ENCODE measurements around the gene FUT1.

DNA sequence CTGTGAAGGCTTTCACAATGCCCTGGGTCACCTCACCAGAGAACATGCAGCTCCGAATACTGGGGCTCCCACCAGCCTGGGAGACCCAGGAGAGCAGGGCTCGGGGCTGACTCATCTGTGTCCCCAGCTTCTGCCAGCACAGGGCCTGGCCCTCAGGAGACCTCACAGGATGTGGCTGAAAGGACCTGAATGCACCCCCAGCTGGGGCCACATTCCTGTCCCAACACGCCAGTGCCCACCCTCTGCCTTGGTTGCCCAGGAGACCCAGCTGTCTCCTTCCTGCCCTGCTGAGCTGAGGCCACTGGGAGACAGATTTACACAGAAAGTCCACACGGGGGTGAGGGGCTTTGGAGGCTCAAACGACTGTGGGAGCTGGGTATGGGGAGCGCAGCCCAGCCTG is 46.5 kb upstream of the FUT1 start:
- TF ChIP-seq, protein P1, sequence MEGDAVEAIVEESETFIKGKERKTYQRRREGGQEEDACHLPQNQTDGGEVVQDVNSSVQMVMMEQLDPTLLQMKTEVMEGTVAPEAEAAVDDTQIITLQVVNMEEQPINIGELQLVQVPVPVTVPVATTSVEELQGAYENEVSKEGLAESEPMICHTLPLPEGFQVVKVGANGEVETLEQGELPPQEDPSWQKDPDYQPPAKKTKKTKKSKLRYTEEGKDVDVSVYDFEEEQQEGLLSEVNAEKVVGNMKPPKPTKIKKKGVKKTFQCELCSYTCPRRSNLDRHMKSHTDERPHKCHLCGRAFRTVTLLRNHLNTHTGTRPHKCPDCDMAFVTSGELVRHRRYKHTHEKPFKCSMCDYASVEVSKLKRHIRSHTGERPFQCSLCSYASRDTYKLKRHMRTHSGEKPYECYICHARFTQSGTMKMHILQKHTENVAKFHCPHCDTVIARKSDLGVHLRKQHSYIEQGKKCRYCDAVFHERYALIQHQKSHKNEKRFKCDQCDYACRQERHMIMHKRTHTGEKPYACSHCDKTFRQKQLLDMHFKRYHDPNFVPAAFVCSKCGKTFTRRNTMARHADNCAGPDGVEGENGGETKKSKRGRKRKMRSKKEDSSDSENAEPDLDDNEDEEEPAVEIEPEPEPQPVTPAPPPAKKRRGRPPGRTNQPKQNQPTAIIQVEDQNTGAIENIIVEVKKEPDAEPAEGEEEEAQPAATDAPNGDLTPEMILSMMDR (IDR thresholded peaks at IDR 0.05 in 2 of 3, conservative IDR thresholded peaks at IDR 0.05 in 1 of 3; ENCODE audit: insufficient read depth in 2 of 3, low read depth in 1 of 3, low read length in 3 of 3): no peak
- TF ChIP-seq, protein P2, sequence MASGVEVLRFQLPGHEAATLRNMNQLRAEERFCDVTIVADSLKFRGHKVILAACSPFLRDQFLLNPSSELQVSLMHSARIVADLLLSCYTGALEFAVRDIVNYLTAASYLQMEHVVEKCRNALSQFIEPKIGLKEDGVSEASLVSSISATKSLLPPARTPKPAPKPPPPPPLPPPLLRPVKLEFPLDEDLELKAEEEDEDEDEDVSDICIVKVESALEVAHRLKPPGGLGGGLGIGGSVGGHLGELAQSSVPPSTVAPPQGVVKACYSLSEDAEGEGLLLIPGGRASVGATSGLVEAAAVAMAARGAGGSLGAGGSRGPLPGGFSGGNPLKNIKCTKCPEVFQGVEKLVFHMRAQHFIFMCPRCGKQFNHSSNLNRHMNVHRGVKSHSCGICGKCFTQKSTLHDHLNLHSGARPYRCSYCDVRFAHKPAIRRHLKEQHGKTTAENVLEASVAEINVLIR (CRISPR knock-in tag; IDR thresholded peaks at IDR 0.05): no peak
- TF ChIP-seq, protein P3, sequence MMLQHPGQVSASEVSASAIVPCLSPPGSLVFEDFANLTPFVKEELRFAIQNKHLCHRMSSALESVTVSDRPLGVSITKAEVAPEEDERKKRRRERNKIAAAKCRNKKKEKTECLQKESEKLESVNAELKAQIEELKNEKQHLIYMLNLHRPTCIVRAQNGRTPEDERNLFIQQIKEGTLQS (IDR thresholded peaks at IDR 0.05): no peak
- TF ChIP-seq, protein P3 (CRISPR knock-in tag; conservative IDR thresholded peaks at IDR 0.05): no peak
- TF ChIP-seq NR3C1 (CRISPR knock-in tag; IDR thresholded peaks at IDR 0.05) (no peak), ZNF184 (CRISPR knock-in tag; IDR thresholded peaks at IDR 0.05) (no peak), ZSCAN29 (IDR thresholded peaks at IDR 0.05) (no peak), CBX3 (IDR thresholded peaks at IDR 0.05; ENCODE audit: borderline replicate concordance in 1 of 2, low read length in 2 of 2) (no peak), SETDB1 (IDR thresholded peaks at IDR 0.05; ENCODE audit: low read length) (no peak), ZBTB8A (IDR thresholded peaks at IDR 0.05; ENCODE audit: partially characterized antibody) (no peak)
- TF ChIP-seq, protein P4, sequence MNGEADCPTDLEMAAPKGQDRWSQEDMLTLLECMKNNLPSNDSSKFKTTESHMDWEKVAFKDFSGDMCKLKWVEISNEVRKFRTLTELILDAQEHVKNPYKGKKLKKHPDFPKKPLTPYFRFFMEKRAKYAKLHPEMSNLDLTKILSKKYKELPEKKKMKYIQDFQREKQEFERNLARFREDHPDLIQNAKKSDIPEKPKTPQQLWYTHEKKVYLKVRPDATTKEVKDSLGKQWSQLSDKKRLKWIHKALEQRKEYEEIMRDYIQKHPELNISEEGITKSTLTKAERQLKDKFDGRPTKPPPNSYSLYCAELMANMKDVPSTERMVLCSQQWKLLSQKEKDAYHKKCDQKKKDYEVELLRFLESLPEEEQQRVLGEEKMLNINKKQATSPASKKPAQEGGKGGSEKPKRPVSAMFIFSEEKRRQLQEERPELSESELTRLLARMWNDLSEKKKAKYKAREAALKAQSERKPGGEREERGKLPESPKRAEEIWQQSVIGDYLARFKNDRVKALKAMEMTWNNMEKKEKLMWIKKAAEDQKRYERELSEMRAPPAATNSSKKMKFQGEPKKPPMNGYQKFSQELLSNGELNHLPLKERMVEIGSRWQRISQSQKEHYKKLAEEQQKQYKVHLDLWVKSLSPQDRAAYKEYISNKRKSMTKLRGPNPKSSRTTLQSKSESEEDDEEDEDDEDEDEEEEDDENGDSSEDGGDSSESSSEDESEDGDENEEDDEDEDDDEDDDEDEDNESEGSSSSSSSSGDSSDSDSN (IDR thresholded peaks at IDR 0.05; ENCODE audit: borderline replicate concordance in 1 of 2, low read depth in 2 of 2, low read length in 2 of 2): no peak
- TF ChIP-seq, protein P5, sequence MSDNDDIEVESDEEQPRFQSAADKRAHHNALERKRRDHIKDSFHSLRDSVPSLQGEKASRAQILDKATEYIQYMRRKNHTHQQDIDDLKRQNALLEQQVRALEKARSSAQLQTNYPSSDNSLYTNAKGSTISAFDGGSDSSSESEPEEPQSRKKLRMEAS (CRISPR knock-in tag; IDR thresholded peaks at IDR 0.05): no peak
- TF ChIP-seq, protein P6, sequence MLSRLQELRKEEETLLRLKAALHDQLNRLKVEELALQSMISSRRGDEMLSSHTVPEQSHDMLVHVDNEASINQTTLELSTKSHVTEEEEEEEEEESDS (CRISPR knock-in tag; IDR thresholded peaks at IDR 0.05): no peak

Data from K562 (cell line).